ENCODE data around the gene ROR1. TPM values are rescaled to one million over a fixed set of nuclear protein-coding genes. Genes with fewer than 3 reads are reported as not detected.

ROR1 gene
- total RNA-seq, 1 experiment from 2014 or later: 37.2 TPM

GRCh38 chr1:63936801-63937200 is 163.0 kb downstream of the ROR1 start:
- H3K4me1 ChIP-seq: peaks cover 10% of the 10 kb centered on the region
- Mint-ChIP-seq H3K4me1 (ENCODE audit: low read depth, unreplicated experiment) (no peaks in the 10 kb centered on the region), H3K9me3 (ENCODE audit: unreplicated experiment) (no peaks in the 10 kb centered on the region), H3K27me3 (ENCODE audit: insufficient read depth, unreplicated experiment) (no peaks in the 10 kb centered on the region), H3K36me3 (ENCODE audit: insufficient read depth, unreplicated experiment) (peaks cover 8% of the 10 kb centered on the region), H3K27ac (ENCODE audit: unreplicated experiment) (no peak overlapping the region), H3K4me3 (ENCODE audit: unreplicated experiment) (no peak overlapping the region)
- no peaks in the 10 kb centered on the region for H3K36me3 ChIP-seq (ENCODE audit: control insufficient read depth, insufficient read depth, low read length)
- ChIA-PET POLR2A (no interaction called here), CTCF (no interaction called here)
- no peak for DNase-seq
- no peak overlapping the region for H3K4me3 ChIP-seq (ENCODE audit: low read depth, low read length)
- no peaks in the 10 kb centered on the region for H3K9me3 ChIP-seq
- no peak for TF ChIP-seq CTCF (IDR thresholded peaks at IDR 0.05; ENCODE audit: insufficient read depth in 1 of 2, low read depth in 1 of 2, low read length in 1 of 2, severe bottlenecking in 1 of 2, unreplicated experiment in 1 of 2)
- H3K27me3 ChIP-seq (replicated peaks; ENCODE audit: control insufficient read depth, insufficient read depth, low read length): no peaks in the 10 kb centered on the region
- intact Hi-C loops (cut with micrococcal nuclease; ENCODE audit: unreplicated experiment): no loop called here
- BruUV-seq (replicated peaks): no TSS peak

- peak overlapping the region; percentile 31 for H3K27ac Mint-ChIP-seq (ENCODE audit: unreplicated experiment)
- intact Hi-C loops (cut with micrococcal nuclease; ENCODE audit: unreplicated experiment): no loop called here
- CTCF ChIA-PET: no interaction called here
Measured at GRCh38 chr1:63937461-63938022, 163.7 kb downstream of the ROR1 start.

GRCh38 chr1:63940440-63940839 is 166.6 kb downstream of the ROR1 start:
- H3K4me1 ChIP-seq: peaks cover 6% of the 10 kb centered on the region
- H3K27me3 ChIP-seq (replicated peaks; ENCODE audit: control insufficient read depth, insufficient read depth, low read length): no peaks in the 10 kb centered on the region
- Mint-ChIP-seq H3K27ac (ENCODE audit: unreplicated experiment) (no peak overlapping the region), H3K36me3 (ENCODE audit: insufficient read depth, unreplicated experiment) (peaks cover 8% of the 10 kb centered on the region), H3K4me1 (ENCODE audit: low read depth, unreplicated experiment) (no peaks in the 10 kb centered on the region), H3K9me3 (ENCODE audit: unreplicated experiment) (no peaks in the 10 kb centered on the region), H3K4me3 (ENCODE audit: unreplicated experiment) (no peak overlapping the region), H3K27me3 (ENCODE audit: insufficient read depth, unreplicated experiment) (no peaks in the 10 kb centered on the region)
- no peak for DNase-seq
- intact Hi-C loops (cut with micrococcal nuclease; ENCODE audit: unreplicated experiment): no loop called here
- BruUV-seq (replicated peaks): no TSS peak
- H3K36me3 ChIP-seq (ENCODE audit: control insufficient read depth, insufficient read depth, low read length): no peaks in the 10 kb centered on the region
- CTCF ChIA-PET: no interaction called here
- no peak for TF ChIP-seq CTCF (IDR thresholded peaks at IDR 0.05; ENCODE audit: insufficient read depth in 1 of 2, low read depth in 1 of 2, low read length in 1 of 2, severe bottlenecking in 1 of 2, unreplicated experiment in 1 of 2)
- POLR2A ChIA-PET: no interaction called here
- no peaks in the 10 kb centered on the region for H3K9me3 ChIP-seq
- H3K4me3 ChIP-seq (ENCODE audit: low read depth, low read length): no peak overlapping the region

More at GRCh38 chr1:63937461-63938022, 163.7 kb downstream of the ROR1 start:
- Mint-ChIP-seq H3K4me1 (ENCODE audit: low read depth, unreplicated experiment) (no peaks in the 10 kb centered on the region), H3K27me3 (ENCODE audit: insufficient read depth, unreplicated experiment) (no peaks in the 10 kb centered on the region), H3K9me3 (ENCODE audit: unreplicated experiment) (no peaks in the 10 kb centered on the region), H3K36me3 (ENCODE audit: insufficient read depth, unreplicated experiment) (peaks cover 8% of the 10 kb centered on the region), H3K4me3 (ENCODE audit: unreplicated experiment) (no peak overlapping the region)
- no peaks in the 10 kb centered on the region for H3K36me3 ChIP-seq (ENCODE audit: control insufficient read depth, insufficient read depth, low read length)
- no peak for DNase-seq
- no peaks in the 10 kb centered on the region for H3K27me3 ChIP-seq (replicated peaks; ENCODE audit: control insufficient read depth, insufficient read depth, low read length)
- no peak for TF ChIP-seq CTCF (IDR thresholded peaks at IDR 0.05; ENCODE audit: insufficient read depth in 1 of 2, low read depth in 1 of 2, low read length in 1 of 2, severe bottlenecking in 1 of 2, unreplicated experiment in 1 of 2)
- BruUV-seq (replicated peaks): no TSS peak
- H3K4me1 ChIP-seq: peaks cover 10% of the 10 kb centered on the region
- no peak overlapping the region for H3K4me3 ChIP-seq (ENCODE audit: low read depth, low read length)
- H3K9me3 ChIP-seq: no peaks in the 10 kb centered on the region
- POLR2A ChIA-PET: no interaction called here

All from Caco-2 (cell line).